ENCODE results near the gene SLC16A3. TPM values are rescaled to one million over a fixed set of nuclear protein-coding genes. Genes with fewer than 3 reads are reported as not detected.

The SLC16A3 gene
- total and polyA plus RNA-seq, 2 experiments from 2014 or later, result 3.5 to 10.6 TPM

DNA sequence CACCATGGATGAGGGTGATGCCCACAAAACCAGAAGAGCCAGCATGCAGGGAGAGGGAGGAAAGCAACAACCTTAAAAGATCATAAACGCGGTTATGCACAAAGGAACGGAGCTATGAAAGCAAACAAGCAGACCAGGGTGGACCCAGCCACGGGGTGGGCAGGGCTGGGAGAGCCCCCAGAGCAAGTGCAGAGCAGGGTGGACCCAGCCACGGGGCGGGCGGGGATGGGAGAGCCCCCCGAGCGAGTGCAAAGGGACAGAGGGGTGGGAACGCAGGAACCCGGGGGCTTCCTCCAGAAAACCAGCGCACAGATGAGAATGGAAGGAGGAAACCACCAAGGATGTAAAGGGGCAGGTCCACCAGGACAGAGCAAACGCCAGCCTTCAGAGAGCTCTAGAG, 49.4 kb upstream of the SLC16A3 start (continued):
- TF ChIP-seq POLR2AphosphoS5 (IDR thresholded peaks at IDR 0.05; ENCODE audit: low read depth) (no peak), ETS1 (IDR thresholded peaks at IDR 0.05) (no peak), EZH2 (IDR thresholded peaks at IDR 0.05; ENCODE audit: low read depth, unreplicated experiment) (no peak), JUNB (IDR thresholded peaks at IDR 0.05; ENCODE audit: unreplicated experiment) (no peak), NANOG (IDR thresholded peaks at IDR 0.05; ENCODE audit: borderline replicate concordance) (no peak)

DNA sequence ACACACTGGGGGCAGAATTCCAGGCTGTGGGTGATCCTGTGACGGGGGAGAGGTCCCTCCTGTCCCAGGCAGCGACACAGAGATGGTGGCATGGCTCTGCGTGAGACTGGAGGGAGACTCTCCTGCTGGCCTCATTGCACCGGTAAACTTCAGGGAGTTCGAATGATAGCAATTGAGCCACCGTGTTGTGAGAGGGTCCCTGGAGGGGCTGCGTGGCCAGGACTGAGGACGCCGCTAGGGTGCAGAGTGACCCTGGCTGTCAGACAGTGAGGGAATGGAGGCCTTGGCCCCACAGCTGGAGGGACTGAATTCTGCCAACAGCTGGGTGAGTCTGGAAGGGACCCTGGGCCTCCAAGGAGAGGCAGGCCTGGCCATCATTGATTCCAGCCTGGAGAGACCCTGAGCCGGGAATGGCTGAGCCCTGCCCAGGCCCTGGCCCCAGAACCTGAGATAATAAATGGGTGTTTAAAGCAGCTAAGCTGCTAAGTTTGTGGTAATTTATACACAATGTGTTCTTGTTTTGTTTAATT, 48.8 kb upstream of the SLC16A3 start:
- no peak overlapping the region for H3K4me2 ChIP-seq
- no peaks in the 10 kb centered on the region for H3K79me2 ChIP-seq (replicated peaks; ENCODE audit: insufficient read depth)
- Mint-ChIP-seq H3K27ac (no peak overlapping the region), H3K27me3 (ENCODE audit: insufficient read depth, low read depth, poor library complexity) (peaks cover 63% of the 10 kb centered on the region), H3K36me3 (ENCODE audit: low read depth) (peaks cover 7% of the 10 kb centered on the region), H3K4me3 (no peak overlapping the region), H3K9me3 (no peaks in the 10 kb centered on the region), H3K4me1 (peaks cover 14% of the 10 kb centered on the region)
- no peaks in the 10 kb centered on the region for H3K9me2 ChIP-seq (ENCODE audit: insufficient read depth)
- no peak for DNase-seq (ENCODE audit: low spot score)
- H3K27me3 ChIP-seq (ENCODE audit: insufficient read depth), result peaks cover 53% of the 10 kb centered on the region
- peaks cover 15% of the 10 kb centered on the region for H4K20me1 ChIP-seq (replicated peaks; ENCODE audit: insufficient read depth)
- peaks cover 6% of the 10 kb centered on the region for H3K4me1 ChIP-seq (ENCODE audit: insufficient read depth)
- H3F3A ChIP-seq (replicated peaks; ENCODE audit: low read depth), result no peaks in the 10 kb centered on the region
- ATAC-seq, result no peak
- no peak overlapping the region for H3K4me3 ChIP-seq
- no peak overlapping the region for H3K27ac ChIP-seq (ENCODE audit: low read depth)
- H2AFZ ChIP-seq, result no peak overlapping the region
- H3K36me3 ChIP-seq (ENCODE audit: insufficient read depth), result no peaks in the 10 kb centered on the region
- TF ChIP-seq REST (IDR thresholded peaks at IDR 0.05; ENCODE audit: unreplicated experiment), result no peak
- TF ChIP-seq STAT1 (IDR thresholded peaks at IDR 0.05; ENCODE audit: unreplicated experiment), result no peak
- TF ChIP-seq ETS1 (IDR thresholded peaks at IDR 0.05), result no peak
- TF ChIP-seq JUNB (IDR thresholded peaks at IDR 0.05; ENCODE audit: unreplicated experiment), result no peak
- TF ChIP-seq, protein P1, sequence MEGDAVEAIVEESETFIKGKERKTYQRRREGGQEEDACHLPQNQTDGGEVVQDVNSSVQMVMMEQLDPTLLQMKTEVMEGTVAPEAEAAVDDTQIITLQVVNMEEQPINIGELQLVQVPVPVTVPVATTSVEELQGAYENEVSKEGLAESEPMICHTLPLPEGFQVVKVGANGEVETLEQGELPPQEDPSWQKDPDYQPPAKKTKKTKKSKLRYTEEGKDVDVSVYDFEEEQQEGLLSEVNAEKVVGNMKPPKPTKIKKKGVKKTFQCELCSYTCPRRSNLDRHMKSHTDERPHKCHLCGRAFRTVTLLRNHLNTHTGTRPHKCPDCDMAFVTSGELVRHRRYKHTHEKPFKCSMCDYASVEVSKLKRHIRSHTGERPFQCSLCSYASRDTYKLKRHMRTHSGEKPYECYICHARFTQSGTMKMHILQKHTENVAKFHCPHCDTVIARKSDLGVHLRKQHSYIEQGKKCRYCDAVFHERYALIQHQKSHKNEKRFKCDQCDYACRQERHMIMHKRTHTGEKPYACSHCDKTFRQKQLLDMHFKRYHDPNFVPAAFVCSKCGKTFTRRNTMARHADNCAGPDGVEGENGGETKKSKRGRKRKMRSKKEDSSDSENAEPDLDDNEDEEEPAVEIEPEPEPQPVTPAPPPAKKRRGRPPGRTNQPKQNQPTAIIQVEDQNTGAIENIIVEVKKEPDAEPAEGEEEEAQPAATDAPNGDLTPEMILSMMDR (conservative IDR thresholded peaks at IDR 0.05; ENCODE audit: low read depth in 2 of 2), result no peak
- no peak for TF ChIP-seq EZH2phosphoT487 (IDR thresholded peaks at IDR 0.05; ENCODE audit: unreplicated experiment)
- no peak for TF ChIP-seq ZNF331 (CRISPR knock-in tag; IDR thresholded peaks at IDR 0.05; ENCODE audit: low read depth)
- no peak for TF ChIP-seq EZH2 (IDR thresholded peaks at IDR 0.05; ENCODE audit: low read depth, unreplicated experiment)
- TF ChIP-seq NANOG (IDR thresholded peaks at IDR 0.05; ENCODE audit: borderline replicate concordance), result no peak
- no peak for TF ChIP-seq ZNF114 (CRISPR knock-in tag; IDR thresholded peaks at IDR 0.05)
- no peak for TF ChIP-seq CREB1 (CRISPR knock-in tag; IDR thresholded peaks at IDR 0.05; ENCODE audit: low read depth)

All from GM23338 (cell line).